ENCODE measurements around the gene DCLK2. TPM values are rescaled to one million over a fixed set of nuclear protein-coding genes. Genes with fewer than 3 reads are reported as not detected.

DCLK2 gene
- total RNA-seq, 2 experiments from 2014 or later, result not detected

DNA sequence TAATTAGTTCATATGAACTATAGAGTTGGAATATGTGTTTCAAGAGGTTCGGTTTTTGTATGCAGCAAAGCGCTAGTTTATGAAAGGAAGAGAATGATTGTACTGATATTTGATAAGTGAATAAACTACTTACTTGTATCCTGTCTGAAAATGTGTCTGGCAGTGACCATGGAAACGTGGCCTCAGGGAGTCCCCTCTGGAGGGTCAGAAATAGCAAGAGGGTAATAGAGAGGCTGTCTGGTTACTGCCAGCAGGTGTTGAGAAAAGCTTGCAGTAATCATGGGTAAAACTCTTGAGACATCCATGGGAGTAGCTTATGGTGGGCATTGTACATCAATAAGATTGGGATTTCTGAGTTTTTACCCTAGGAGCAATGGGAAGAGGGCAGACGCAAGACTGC is 77.1 kb downstream of the DCLK2 start:
- H3K4me1 Mint-ChIP-seq (ENCODE audit: low read depth), result no peaks in the 10 kb centered on the region
- Histone ChIP-seq H3K4me1 (ENCODE audit: insufficient read depth, low read length) (no peaks in the 10 kb centered on the region), H3K27ac (ENCODE audit: low read depth in 1 of 2, low read length in 2 of 2) (no peak overlapping the region), H3K36me3 (ENCODE audit: insufficient read depth, low read length) (no peaks in the 10 kb centered on the region), H3K4me3 (ENCODE audit: low read length) (no peak overlapping the region), H3K27me3 (ENCODE audit: control insufficient read depth in 1 of 2, insufficient read depth in 2 of 2, low read length in 2 of 2) (no peaks in the 10 kb centered on the region), H3K9me3 (ENCODE audit: control insufficient read depth in 1 of 2, insufficient read depth in 1 of 2, low read length in 2 of 2) (no peaks in the 10 kb centered on the region)
- TF ChIP-seq, protein P1, sequence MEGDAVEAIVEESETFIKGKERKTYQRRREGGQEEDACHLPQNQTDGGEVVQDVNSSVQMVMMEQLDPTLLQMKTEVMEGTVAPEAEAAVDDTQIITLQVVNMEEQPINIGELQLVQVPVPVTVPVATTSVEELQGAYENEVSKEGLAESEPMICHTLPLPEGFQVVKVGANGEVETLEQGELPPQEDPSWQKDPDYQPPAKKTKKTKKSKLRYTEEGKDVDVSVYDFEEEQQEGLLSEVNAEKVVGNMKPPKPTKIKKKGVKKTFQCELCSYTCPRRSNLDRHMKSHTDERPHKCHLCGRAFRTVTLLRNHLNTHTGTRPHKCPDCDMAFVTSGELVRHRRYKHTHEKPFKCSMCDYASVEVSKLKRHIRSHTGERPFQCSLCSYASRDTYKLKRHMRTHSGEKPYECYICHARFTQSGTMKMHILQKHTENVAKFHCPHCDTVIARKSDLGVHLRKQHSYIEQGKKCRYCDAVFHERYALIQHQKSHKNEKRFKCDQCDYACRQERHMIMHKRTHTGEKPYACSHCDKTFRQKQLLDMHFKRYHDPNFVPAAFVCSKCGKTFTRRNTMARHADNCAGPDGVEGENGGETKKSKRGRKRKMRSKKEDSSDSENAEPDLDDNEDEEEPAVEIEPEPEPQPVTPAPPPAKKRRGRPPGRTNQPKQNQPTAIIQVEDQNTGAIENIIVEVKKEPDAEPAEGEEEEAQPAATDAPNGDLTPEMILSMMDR (IDR thresholded peaks at IDR 0.05), result no peak
- H3K9me3 Mint-ChIP-seq, result no peaks in the 10 kb centered on the region
- no peaks in the 10 kb centered on the region for H3K27me3 Mint-ChIP-seq
- H3K4me3 Mint-ChIP-seq, result no peak overlapping the region
- H3K36me3 Mint-ChIP-seq (ENCODE audit: low read depth), result no peaks in the 10 kb centered on the region
- DNase-seq, result no peak
- ATAC-seq (ENCODE audit: poor library complexity), result no peak
- no peak overlapping the region for H3K27ac Mint-ChIP-seq
- intact Hi-C loops (cut with DNase I, micrococcal nuclease), result no loop called here
- CTCF ChIA-PET, result no interaction called here
- POLR2A ChIA-PET, result no interaction called here

DNA sequence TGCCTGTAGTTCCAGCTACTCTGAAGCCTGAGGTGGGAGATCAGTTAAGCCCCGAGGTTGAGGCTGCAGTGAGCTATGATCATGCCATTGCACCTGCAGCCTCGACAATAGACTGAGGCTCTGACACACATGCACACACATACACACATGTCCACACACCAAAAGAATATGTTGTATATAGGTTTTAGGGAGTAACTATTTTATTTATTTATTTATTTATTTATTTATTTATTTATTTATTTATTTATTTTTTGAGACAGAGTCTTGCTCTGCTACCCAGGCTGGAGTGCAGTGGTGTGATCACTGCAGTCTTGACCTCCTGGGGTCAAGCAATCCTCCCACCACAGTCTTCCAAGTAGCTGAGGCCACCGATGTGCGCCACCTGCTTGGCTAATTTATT is 78.3 kb downstream of the DCLK2 start:
- H3K36me3 Mint-ChIP-seq (ENCODE audit: low read depth), result no peaks in the 10 kb centered on the region
- no peaks in the 10 kb centered on the region for H3K9me3 Mint-ChIP-seq
- no peaks in the 10 kb centered on the region for H3K36me3 ChIP-seq (ENCODE audit: insufficient read depth, low read length)
- TF ChIP-seq, protein P1 (IDR thresholded peaks at IDR 0.05), result no peak
- no peak overlapping the region for H3K4me3 Mint-ChIP-seq
- H3K27me3 ChIP-seq (ENCODE audit: control insufficient read depth in 1 of 2, insufficient read depth in 2 of 2, low read length in 2 of 2), result no peaks in the 10 kb centered on the region
- H3K4me3 ChIP-seq (ENCODE audit: low read length), result no peak overlapping the region
- H3K27me3 Mint-ChIP-seq, result no peaks in the 10 kb centered on the region
- POLR2A ChIA-PET, result no interaction called here
- H3K9me3 ChIP-seq (ENCODE audit: control insufficient read depth in 1 of 2, insufficient read depth in 1 of 2, low read length in 2 of 2), result no peaks in the 10 kb centered on the region
- ATAC-seq (ENCODE audit: poor library complexity) (no peak), DNase-seq (no peak)
- intact Hi-C loops (cut with DNase I, micrococcal nuclease), result no loop called here
- no peaks in the 10 kb centered on the region for H3K4me1 ChIP-seq (ENCODE audit: insufficient read depth, low read length)
- no peak overlapping the region for H3K27ac ChIP-seq (ENCODE audit: low read depth in 1 of 2, low read length in 2 of 2)
- CTCF ChIA-PET, result no interaction called here
- H3K27ac Mint-ChIP-seq, result no peak overlapping the region
- H3K4me1 Mint-ChIP-seq (ENCODE audit: low read depth), result no peaks in the 10 kb centered on the region

DNA sequence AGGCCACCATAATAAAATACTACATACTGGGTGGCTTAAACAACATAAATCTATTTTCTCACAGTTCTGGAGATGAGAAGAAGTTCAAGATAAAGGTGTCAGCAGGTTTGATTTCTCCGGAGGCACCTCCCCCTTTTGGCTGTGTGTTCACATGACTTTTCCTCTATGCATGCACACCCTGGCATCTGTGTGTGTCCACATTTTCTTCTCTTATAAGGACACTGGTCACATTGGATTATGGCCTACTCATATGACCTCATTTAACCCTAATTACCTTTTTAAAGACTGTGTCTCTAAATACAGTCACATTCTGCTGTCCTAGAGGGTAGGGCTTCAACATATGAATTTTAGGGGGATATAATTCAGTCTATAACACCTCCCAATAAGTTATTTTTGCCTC is 79.8 kb downstream of the DCLK2 start:
- no peaks in the 10 kb centered on the region for H3K27me3 ChIP-seq (ENCODE audit: control insufficient read depth in 1 of 2, insufficient read depth in 2 of 2, low read length in 2 of 2)
- POLR2A ChIA-PET, result no interaction called here
- intact Hi-C loops (cut with DNase I, micrococcal nuclease), result no loop called here
- TF ChIP-seq, protein P1 (IDR thresholded peaks at IDR 0.05), result no peak
- no peaks in the 10 kb centered on the region for H3K27me3 Mint-ChIP-seq
- H3K27ac ChIP-seq (ENCODE audit: low read depth in 1 of 2, low read length in 2 of 2), result no peak overlapping the region
- no peak for DNase-seq
- no peaks in the 10 kb centered on the region for H3K36me3 Mint-ChIP-seq (ENCODE audit: low read depth)
- H3K4me3 Mint-ChIP-seq, result no peak overlapping the region
- no peaks in the 10 kb centered on the region for H3K9me3 Mint-ChIP-seq
- H3K4me1 Mint-ChIP-seq (ENCODE audit: low read depth), result no peaks in the 10 kb centered on the region
- H3K4me3 ChIP-seq (ENCODE audit: low read length), result no peak overlapping the region
- no peaks in the 10 kb centered on the region for H3K36me3 ChIP-seq (ENCODE audit: insufficient read depth, low read length)
- ATAC-seq (ENCODE audit: poor library complexity), result no peak
- no peak overlapping the region for H3K27ac Mint-ChIP-seq
- no peaks in the 10 kb centered on the region for H3K4me1 ChIP-seq (ENCODE audit: insufficient read depth, low read length)
- CTCF ChIA-PET, result no interaction called here
- no peaks in the 10 kb centered on the region for H3K9me3 ChIP-seq (ENCODE audit: control insufficient read depth in 1 of 2, insufficient read depth in 1 of 2, low read length in 2 of 2)

All from CD4-positive, alpha-beta T cell (primary cell).